ENCODE data around the gene PTPRQ. TPM values are rescaled to one million over a fixed set of nuclear protein-coding genes. Genes with fewer than 3 reads are reported as not detected.
"Not testable (repeated sequence)": the region's sequence is repeated elsewhere in the genome, so short reads cannot be mapped to it uniquely, and the experiment has no call there.

Gene PTPRQ
- total RNA-seq, 2 donors from 2014 or later = 1.9 to 7.4 TPM

DNA sequence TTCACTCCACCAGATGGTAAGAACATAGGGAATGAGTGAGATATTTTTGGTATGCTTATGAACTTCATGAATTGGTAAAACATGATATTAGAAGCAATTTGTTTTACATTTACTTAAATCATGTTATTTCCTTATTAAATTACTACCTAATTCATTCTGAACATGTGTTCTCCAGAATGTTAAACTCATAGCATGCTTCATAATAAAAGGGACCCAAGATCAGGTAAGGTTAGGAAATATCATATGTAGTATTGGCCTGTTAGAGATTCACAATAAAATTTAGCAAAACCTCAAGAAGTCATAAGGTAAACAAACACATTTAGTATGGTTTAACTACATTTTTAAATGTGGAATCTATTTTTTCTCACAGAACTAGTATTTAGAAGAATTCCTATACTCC, 28.2 kb downstream of the PTPRQ start:
- H3K9me3 ChIP-seq = no peaks in the 10 kb centered on the region
- no peak for DNase-seq (ENCODE audit: low spot score)
- intact Hi-C loops (cut with DNase I) = loop anchor here (5.0 kb wide), 2 partner anchors 60 to 290 kb away; no protein-coding TSS in a partner anchor
- no peaks in the 10 kb centered on the region for H3K36me3 ChIP-seq
- TF ChIP-seq POLR2AphosphoS5 (IDR thresholded peaks at IDR 0.05) = no peak
- TF ChIP-seq POLR2A (IDR thresholded peaks at IDR 0.05) = no peak
- TF ChIP-seq, protein P1, sequence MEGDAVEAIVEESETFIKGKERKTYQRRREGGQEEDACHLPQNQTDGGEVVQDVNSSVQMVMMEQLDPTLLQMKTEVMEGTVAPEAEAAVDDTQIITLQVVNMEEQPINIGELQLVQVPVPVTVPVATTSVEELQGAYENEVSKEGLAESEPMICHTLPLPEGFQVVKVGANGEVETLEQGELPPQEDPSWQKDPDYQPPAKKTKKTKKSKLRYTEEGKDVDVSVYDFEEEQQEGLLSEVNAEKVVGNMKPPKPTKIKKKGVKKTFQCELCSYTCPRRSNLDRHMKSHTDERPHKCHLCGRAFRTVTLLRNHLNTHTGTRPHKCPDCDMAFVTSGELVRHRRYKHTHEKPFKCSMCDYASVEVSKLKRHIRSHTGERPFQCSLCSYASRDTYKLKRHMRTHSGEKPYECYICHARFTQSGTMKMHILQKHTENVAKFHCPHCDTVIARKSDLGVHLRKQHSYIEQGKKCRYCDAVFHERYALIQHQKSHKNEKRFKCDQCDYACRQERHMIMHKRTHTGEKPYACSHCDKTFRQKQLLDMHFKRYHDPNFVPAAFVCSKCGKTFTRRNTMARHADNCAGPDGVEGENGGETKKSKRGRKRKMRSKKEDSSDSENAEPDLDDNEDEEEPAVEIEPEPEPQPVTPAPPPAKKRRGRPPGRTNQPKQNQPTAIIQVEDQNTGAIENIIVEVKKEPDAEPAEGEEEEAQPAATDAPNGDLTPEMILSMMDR (IDR thresholded peaks at IDR 0.05) = no peak
- no peaks in the 10 kb centered on the region for H3K27me3 ChIP-seq (replicated peaks; ENCODE audit: insufficient read depth)
- no peak overlapping the region for H3K4me3 ChIP-seq
- H3K4me1 ChIP-seq (replicated peaks) = no peaks in the 10 kb centered on the region
- H3K27ac ChIP-seq = no peak overlapping the region

DNA sequence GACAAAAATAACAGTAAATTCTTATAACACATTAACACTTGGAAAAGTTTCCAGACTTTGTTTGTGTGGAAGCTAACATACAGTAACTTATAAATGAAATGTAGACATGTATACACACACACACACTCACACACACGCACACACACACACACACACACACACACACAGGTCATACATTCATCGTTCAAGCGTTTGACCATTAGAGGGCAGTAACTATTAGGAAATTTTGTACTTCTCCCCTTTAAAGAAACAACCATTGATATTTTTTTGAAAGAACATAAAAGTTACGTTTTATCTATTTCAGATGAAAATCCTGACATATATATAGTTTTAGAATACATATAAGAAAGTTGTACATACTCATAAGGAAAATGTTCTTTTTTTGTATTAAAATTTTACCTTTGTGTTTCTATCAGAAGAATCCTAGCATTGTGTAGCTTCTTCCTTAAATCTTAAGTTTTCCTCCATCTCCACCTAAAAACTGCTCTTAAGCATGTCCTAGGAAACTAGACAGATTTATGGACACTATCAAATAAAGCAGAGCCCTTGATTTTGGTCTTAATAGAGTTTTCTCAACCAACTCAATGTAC, 29.0 kb downstream of the PTPRQ start:
- no peaks in the 10 kb centered on the region for H3K9me3 ChIP-seq
- H3K4me3 ChIP-seq = no peak overlapping the region
- H3K27ac ChIP-seq = no peak overlapping the region
- WGBS = 11% methylated on average over 4 of the region's 4 CpGs
- intact Hi-C loops (cut with DNase I) = loop anchor here (5.0 kb wide), 2 partner anchors 61 to 289 kb away; no protein-coding TSS in a partner anchor
- no peaks in the 10 kb centered on the region for H3K27me3 ChIP-seq (replicated peaks; ENCODE audit: insufficient read depth)
- no peak for DNase-seq (ENCODE audit: low spot score)
- TF ChIP-seq POLR2A (IDR thresholded peaks at IDR 0.05) = no peak
- TF ChIP-seq, protein P1 (IDR thresholded peaks at IDR 0.05) = peak in 3 of 4 experiments; percentile 35 to 47 (median 41)
- no peaks in the 10 kb centered on the region for H3K4me1 ChIP-seq (replicated peaks)
- no peaks in the 10 kb centered on the region for H3K36me3 ChIP-seq

DNA sequence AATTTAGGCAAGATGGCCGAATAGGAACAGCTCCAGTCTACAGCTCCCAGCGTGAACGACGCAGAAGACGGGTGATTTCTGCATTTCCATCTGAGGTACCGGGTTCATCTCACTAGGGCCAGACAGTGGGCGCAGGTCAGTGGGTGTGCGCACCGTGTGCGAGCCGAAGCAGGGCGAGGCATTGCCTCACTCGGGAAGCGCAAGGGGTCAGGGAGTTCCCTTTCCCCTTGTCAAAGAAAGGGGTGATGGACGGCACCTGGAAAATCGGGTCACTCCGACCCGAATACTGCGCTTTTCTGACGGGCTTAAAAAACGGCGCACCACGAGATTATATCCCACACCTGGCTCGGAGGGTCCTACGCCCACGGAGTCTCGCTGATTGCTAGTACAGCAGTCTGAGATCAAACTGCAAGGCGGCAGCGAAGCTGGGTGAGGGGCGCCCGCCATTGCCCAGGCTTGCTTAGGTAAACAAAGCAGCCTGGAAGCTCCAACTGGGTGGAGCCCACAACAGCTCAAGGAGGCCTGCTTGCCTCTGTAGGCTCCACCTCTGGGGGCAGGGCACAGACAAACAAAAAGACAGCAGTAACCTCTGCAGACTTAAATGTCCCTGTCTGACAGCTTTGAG, 33.6 kb downstream of the PTPRQ start:
- DNase-seq (ENCODE audit: low spot score); H3K9me3 ChIP-seq; H3K4me3 ChIP-seq; H3K36me3 ChIP-seq; intact Hi-C loops (cut with DNase I); H3K27me3 ChIP-seq (replicated peaks; ENCODE audit: insufficient read depth); H3K4me1 ChIP-seq (replicated peaks); H3K27ac ChIP-seq: not testable (repeated sequence)
- WGBS = 89% methylated on average over 31 of the region's 31 CpGs

DNA sequence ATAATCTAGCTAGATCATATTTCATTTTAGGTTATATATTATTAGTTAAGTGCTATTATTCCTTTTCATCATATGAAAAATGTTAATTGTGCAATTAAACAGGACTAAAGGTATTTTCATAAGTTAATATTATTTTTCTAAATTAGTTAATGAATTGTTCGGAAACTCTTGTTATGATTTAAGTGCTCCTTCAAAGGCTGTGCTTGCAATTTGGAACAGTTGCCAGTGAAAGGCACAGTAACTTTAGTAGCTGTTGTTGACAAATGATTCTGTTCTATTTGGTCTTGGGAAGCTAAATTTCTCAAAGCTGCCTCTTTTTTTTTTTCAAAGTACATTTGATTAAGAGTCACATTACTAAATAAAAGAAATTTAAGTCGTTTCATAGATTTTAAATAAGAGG, 40.7 kb downstream of the PTPRQ start:
- intact Hi-C loops (cut with DNase I) = no loop called here
- Histone ChIP-seq H3K4me3 (no peak overlapping the region), H3K27ac (no peak overlapping the region), H3K27me3 (replicated peaks; ENCODE audit: insufficient read depth) (no peaks in the 10 kb centered on the region), H3K36me3 (no peaks in the 10 kb centered on the region), H3K9me3 (no peaks in the 10 kb centered on the region), H3K4me1 (replicated peaks) (no peaks in the 10 kb centered on the region)
- TF ChIP-seq, protein P1 (IDR thresholded peaks at IDR 0.05) = no peak
- no peak for TF ChIP-seq POLR2A (IDR thresholded peaks at IDR 0.05)
- 33% methylated on average over 2 of the region's 2 CpGs for WGBS
- DNase-seq (ENCODE audit: low spot score) = no peak

DNA sequence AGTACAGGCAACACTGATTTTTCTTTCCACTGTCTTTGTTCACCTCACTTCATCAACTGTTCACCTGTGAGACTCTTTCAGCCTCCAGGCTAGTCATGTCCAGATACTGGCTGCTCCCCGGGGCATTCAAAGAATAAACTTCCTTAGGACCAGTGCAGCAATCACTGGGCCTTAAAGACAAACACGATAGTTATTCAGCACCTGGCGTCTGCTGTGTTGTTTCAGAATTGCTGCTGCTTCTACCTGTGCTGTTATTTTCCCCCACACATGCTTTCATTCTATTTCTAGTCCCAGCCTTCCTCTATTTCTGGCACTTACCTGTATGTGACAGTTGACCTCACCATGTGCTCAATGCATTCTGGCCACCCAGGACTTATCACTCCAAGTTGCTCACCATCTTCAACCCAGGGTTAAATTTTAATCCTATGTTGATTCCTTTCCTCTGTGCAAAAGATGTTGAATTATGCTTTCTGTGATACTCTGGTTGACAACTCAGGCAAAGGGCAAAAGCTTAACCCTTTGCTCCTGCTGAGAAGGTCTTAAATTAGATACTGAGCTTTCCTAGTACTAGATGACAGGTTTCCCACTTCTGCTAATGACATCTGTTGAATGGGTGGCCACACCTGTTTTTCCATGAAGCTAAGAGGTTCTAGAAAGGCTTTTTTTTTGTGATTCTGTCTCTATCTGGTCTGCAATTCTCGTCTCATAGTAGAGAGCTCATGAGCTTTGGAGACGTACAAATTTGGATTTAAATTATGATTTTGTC, 41.4 kb downstream of the PTPRQ start:
- no peaks in the 10 kb centered on the region for H3K36me3 ChIP-seq
- H3K4me1 ChIP-seq (replicated peaks) = no peaks in the 10 kb centered on the region
- no peak overlapping the region for H3K4me3 ChIP-seq
- no peak for TF ChIP-seq POLR2AphosphoS5 (IDR thresholded peaks at IDR 0.05)
- TF ChIP-seq, protein P1 (IDR thresholded peaks at IDR 0.05) = no peak
- TF ChIP-seq POLR2A (IDR thresholded peaks at IDR 0.05) = no peak
- no peaks in the 10 kb centered on the region for H3K9me3 ChIP-seq
- H3K27me3 ChIP-seq (replicated peaks; ENCODE audit: insufficient read depth) = no peaks in the 10 kb centered on the region
- 68% methylated on average over 5 of the region's 5 CpGs for WGBS
- no peak overlapping the region for H3K27ac ChIP-seq
- no peak for DNase-seq (ENCODE audit: low spot score)
- intact Hi-C loops (cut with DNase I) = no loop called here

Data from prostate gland (tissue), 2 donors.